K562 (cell line): ENCODE data around the gene RPTOR. TPM values are rescaled to one million over a fixed set of nuclear protein-coding genes. Genes with fewer than 3 reads are reported as not detected.

Source experiments
- ATAC-seq: fragments of 200-7000 bp; cut with Tn5 transposase; 3 replicates; pipeline ENCODE4 v1.9.1; 2020; ENCODE audit warnings: moderate library complexity
- BruUV-seq: library from RNA; stranded (reverse); fragments of 400-500 nt; replicated peaks from 2 replicates; lab custom pipeline; 2021; lab: Mats Ljungman, UMichigan
- CTCF ChIA-PET: fragments of 300-600 bp; formaldehyde crosslinking; extraction: SDS; loops from one replicate; lab custom pipeline; 2021; ENCODE audit warnings: low intra/inter-chr PET ratio; lab: Yijun Ruan, JAX
- POLR2A ChIA-PET: fragments of 300-600, 350-650 bp; sonication (Branson Sonifier 250); formaldehyde crosslinking; extraction: SDS; loops from one replicate; lab custom pipeline; 2021; ENCODE audit warnings: antibody characterized with exemption, inconsistent platforms; lab: Yijun Ruan, JAX
- DNase-seq, 4 experiments: peaks; one replicate each; pipeline versions ENCODE4 v3.0.0 to v3.0.0-alpha.2; 2011 to 2018; ENCODE audit warnings: low spot score in 3 of 4, mixed read lengths in 3 of 4; ENCODE audit errors: extremely low read depth in 1 of 4
- FAIRE-seq: peaks from 2 replicates; lab custom pipeline; 2011; peaks lifted over from hg19 to GRCh38; lab: Jason Lieb, UNC
- H2AFZ ChIP-seq: 2 replicates; pipeline ENCODE4 v1.6.0; 2011; ENCODE audit warnings: low read depth, low read length, control low read depth, inconsistent platforms
- H3K27ac ChIP-seq: fragments of 200-600 bp; 3 replicates; pipeline ENCODE4 v1.8.0; 2011; ENCODE audit warnings: low read depth, mild to moderate bottlenecking, control low read depth, inconsistent platforms, low read length, moderate library complexity, mixed read lengths; ENCODE audit errors: extremely low read depth
- H3K27me3 ChIP-seq, 2 experiments: fragments of 300-600 bp in 1 of 2; 2 replicates in 1 of 2; 3 replicates in 1 of 2; pipeline versions ENCODE4 v1.6.0 to v1.8.0; 2011; ENCODE audit warnings: inconsistent platforms in 2 of 2, low read length in 2 of 2, mild to moderate bottlenecking in 1 of 2, mixed read lengths in 1 of 2, moderate library complexity in 1 of 2; ENCODE audit not compliant: control insufficient read depth in 2 of 2, insufficient read depth in 2 of 2
- H3K36me3 ChIP-seq: fragments of 300-600 bp; 3 replicates; pipeline ENCODE4 v1.8.0; 2011; ENCODE audit warnings: mild to moderate bottlenecking, low read length, inconsistent platforms; ENCODE audit not compliant: control insufficient read depth, insufficient read depth
- H3K4me1 ChIP-seq, 2 experiments: fragments of 200-600 bp in 1 of 2; replicated peaks in 1 of 2; 2 replicates in 1 of 2; 3 replicates in 1 of 2; pipeline versions ENCODE4 v1.5.1 to v1.8.0; 2011; ENCODE audit warnings: inconsistent platforms in 2 of 2, low read length in 2 of 2, mild to moderate bottlenecking in 1 of 2, mixed read lengths in 1 of 2, moderate library complexity in 1 of 2; ENCODE audit not compliant: control insufficient read depth in 2 of 2, insufficient read depth in 2 of 2
- H3K4me2 ChIP-seq: 2 replicates; pipeline ENCODE4 v1.6.1; 2011; ENCODE audit warnings: low read length, control low read depth, inconsistent platforms, mixed read lengths; ENCODE audit not compliant: insufficient read depth
- H3K4me3 ChIP-seq: fragments of 200-600 bp; sonication (generic), shearing (Covaris generic); 2 replicates; pipeline ENCODE4 v1.5.1; 2016; ENCODE audit warnings: control low read depth, inconsistent platforms
- H3K79me2 ChIP-seq: fragments of 200-600 bp; 3 replicates; pipeline ENCODE4 v1.8.0; 2011; ENCODE audit warnings: low read length, inconsistent platforms; ENCODE audit not compliant: control insufficient read depth, insufficient read depth
- H3K9ac ChIP-seq, 2 experiments: 2 replicates each; pipeline versions ENCODE4 v1.6.0 to v1.6.1; 2011; ENCODE audit warnings: low read depth in 2 of 2, low read length in 2 of 2, control low read depth in 1 of 2, inconsistent platforms in 1 of 2, mild to moderate bottlenecking in 1 of 2, mixed read lengths in 1 of 2; ENCODE audit not compliant: insufficient read depth in 1 of 2
- H3K9me1 ChIP-seq: one replicate; pipeline ENCODE4 v1.6.0; 2011; ENCODE audit warnings: inconsistent platforms, mild to moderate bottlenecking, low read length, moderate library complexity; ENCODE audit not compliant: control insufficient read depth, insufficient read depth
- H3K9me3 ChIP-seq: replicated peaks from 2 replicates; pipeline ENCODE4 v1.5.1; 2011; ENCODE audit warnings: low read depth, low read length, inconsistent platforms; ENCODE audit not compliant: control insufficient read depth, insufficient read depth
- H4K20me1 ChIP-seq: replicated peaks from 2 replicates; pipeline ENCODE4 v1.6.1; 2011; ENCODE audit warnings: low read length, inconsistent platforms, mixed read lengths; ENCODE audit not compliant: control insufficient read depth, insufficient read depth
- CBFB ChIP-seq: sonication (generic); formaldehyde crosslinking; IDR thresholded peaks from 2 replicates; pipeline ENCODE4 v1.4.0; 2020; ENCODE audit warnings: mild to moderate bottlenecking, missing genetic modification reagents
- ESRRA ChIP-seq: fragments of 450-650 bp; IDR thresholded peaks from 2 replicates; pipeline ENCODE4 v1.6.1; 2014; ENCODE audit warnings: low read depth, mild to moderate bottlenecking, moderate library complexity, borderline replicate concordance
- FUS ChIP-seq: fragments of 200-400 bp; formaldehyde crosslinking; optimal IDR thresholded peaks from 2 replicates; pipeline ENCODE3; 2017; ENCODE audit warnings: low read depth, low read length
- HNRNPL ChIP-seq: fragments of 200-400 bp; formaldehyde crosslinking; IDR thresholded peaks from 2 replicates; pipeline ENCODE4 v1.6.1; 2017; ENCODE audit warnings: low read depth, mild to moderate bottlenecking, low read length
- POLR2H ChIP-seq: IDR thresholded peaks from 2 replicates; pipeline ENCODE4 v1.6.1; 2016; ENCODE audit warnings: missing genetic modification characterization, low read depth, mild to moderate bottlenecking, control low read depth, missing compliant biosample characterization, moderate library complexity
- SAFB2 ChIP-seq: fragments of 200-400 bp; formaldehyde crosslinking; IDR thresholded peaks from 2 replicates; pipeline ENCODE4 v1.6.1; 2018; ENCODE audit warnings: borderline replicate concordance, low read length, low read depth, moderate library complexity; ENCODE audit not compliant: severe bottlenecking
- SRSF3 ChIP-seq: fragments of 200-400 bp; formaldehyde crosslinking; IDR thresholded peaks from 2 replicates; pipeline ENCODE4 v1.6.1; 2016; ENCODE audit warnings: mild to moderate bottlenecking, low read length, moderate library complexity; ENCODE audit not compliant: insufficient read depth
- WGBS: fragments of 100-300 bp; shearing (Covaris generic); methylation state at CpG from one replicate; pipeline ENCODE4 v1.1.6; 2016; ENCODE audit warnings: low coverage, mixed read lengths; ENCODE audit not compliant: insufficient coverage; ENCODE audit errors: missing lambda C conversion rate; 5-methylcytosine and 5-hydroxymethylcytosine counted together
- in situ Hi-C: fragments of 300-500 bp; cut with MboI; formaldehyde crosslinking; loops from 4 replicates; pipeline ENCODE4 v1.15.0; 2018; ENCODE audit warnings: inconsistent platforms, mixed read lengths
- intact Hi-C: fragments of 100-400 bp; cut with micrococcal nuclease; formaldehyde crosslinking; loops from 2 replicates; pipeline ENCODE4 v1.14.2; 2022
- polyA plus RNA-seq, 8 experiments: library from polyadenylated mRNA; depleted of rRNA in 4 of 8; stranded (reverse) in 5 of 8; unstranded in 3 of 8; fragments of >200 nt; fragmentation: Nextera tagmentation in 2 of 8; fragmentation: Illumina TruSeq in 1 of 8; extraction: Ambion mirVana in 2 of 8; extraction: Trizol in 1 of 8; gene quantifications; 2 replicates each; pipeline versions ENCODE4 v1.2.1 to v1.2.3, GENCODE V29; 2011 to 2014; ENCODE audit warnings: inconsistent platforms in 1 of 8, missing spikeins in 1 of 8
- total RNA-seq, 7 experiments: library from RNA; depleted of rRNA in 6 of 7; stranded (reverse); fragments of >200 nt in 6 of 7; fragmentation: Illumina TruSeq in 2 of 7; extraction: Trizol in 2 of 7; gene quantifications; 2 replicates each; pipeline versions ENCODE4 v1.2.1 to v1.2.3, GENCODE V29; 2011 to 2021; ENCODE audit warnings: low replicate concordance in 1 of 7
- TF ChIP-seq, protein P1 (sequence below): sonication (generic); formaldehyde crosslinking; IDR thresholded peaks from 2 replicates; pipeline ENCODE4 v1.8.1; 2023; ENCODE audit warnings: mild to moderate bottlenecking, missing genetic modification reagents

RPTOR gene
- total and polyA plus RNA-seq, 9 of the 15 experiments (the other 6 are each of a cell fraction or from before 2014, with no cell fraction given) = 0.24 to 54.1 (median 10.2) TPM

DNA sequence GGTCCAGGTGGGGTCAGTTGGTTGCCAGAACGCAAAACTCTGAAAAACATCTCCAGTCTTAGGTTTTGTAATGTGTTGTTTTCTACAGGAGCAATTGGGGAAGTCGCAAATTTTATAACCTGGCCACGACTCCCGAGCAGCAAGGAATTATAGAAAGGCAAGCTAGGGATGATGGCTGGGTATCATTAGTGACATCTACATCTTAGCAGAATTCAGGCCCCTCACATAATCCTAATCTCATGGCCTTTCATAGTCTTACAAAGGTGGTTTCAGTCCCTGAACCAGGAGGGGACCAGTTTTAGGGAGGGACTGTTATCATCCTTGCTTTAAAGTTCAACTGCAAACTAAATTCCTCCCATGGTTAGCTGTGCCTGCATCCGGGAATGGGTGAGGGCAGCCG lies 117.9 kb downstream of the RPTOR start:
- TF ChIP-seq CBFB (CRISPR knock-in tag) = no peak
- no peak for TF ChIP-seq ESRRA
- TF ChIP-seq SAFB2 = no peak
- TF ChIP-seq SRSF3 = no peak
- no peak for TF ChIP-seq POLR2H (tag)
- no peak for TF ChIP-seq FUS
- Histone ChIP-seq H3K4me1 (peaks cover 20 to 23% of the 10 kb centered on the region in 2 experiments), H4K20me1 (peaks cover 9% of the 10 kb centered on the region), H2AFZ (no peak overlapping the region), H3K9me1 (peaks cover 4% of the 10 kb centered on the region), H3K27me3 (no peaks in the 10 kb centered on the region), H3K79me2 (peaks cover 63% of the 10 kb centered on the region), H3K4me3 (no peak overlapping the region), H3K27ac (no peak overlapping the region), H3K9me3 (no peaks in the 10 kb centered on the region), H3K4me2 (no peak overlapping the region), H3K9ac (no peak overlapping the region), H3K36me3 (0 out of 3 replicates have a peak, but pooled peaks cover 7% of the 10 kb centered on the region)
- CTCF ChIA-PET = no interaction called here
- WGBS = 85% methylated on average over 6 of the region's 6 CpGs
- POLR2A ChIA-PET = no interaction called here
- no TSS peak for BruUV-seq
- intact Hi-C loops = no loop called here
- no peak for FAIRE-seq
- no peak for ATAC-seq
- no peak for DNase-seq
- in situ Hi-C loops = no loop called here

DNA sequence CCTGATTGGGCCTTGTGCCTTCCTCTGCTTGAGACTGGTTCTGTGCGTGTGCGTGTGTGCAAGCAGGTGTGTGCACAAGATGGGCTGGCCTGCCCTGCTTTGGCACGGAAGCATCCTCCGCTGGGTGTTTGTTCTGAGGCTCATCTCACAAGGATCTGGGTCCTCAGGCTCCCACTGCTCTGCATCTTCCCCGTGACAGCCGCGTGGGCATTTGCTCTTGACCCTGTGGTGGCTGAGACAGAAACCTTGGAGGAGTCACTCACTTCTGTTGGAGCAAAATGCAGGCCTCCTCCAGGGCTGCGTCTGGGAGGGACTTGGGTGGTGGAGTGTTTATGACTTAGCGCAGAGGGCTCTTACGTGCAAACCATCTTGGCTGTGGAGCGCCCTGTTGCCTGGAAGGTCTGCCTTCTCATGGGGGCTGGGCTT lies 119.2 kb downstream of the RPTOR start:
- BruUV-seq = no TSS peak
- ChIA-PET CTCF (no interaction called here), POLR2A (interaction anchor here (0.7 kb wide), 2 partner anchors 14 to 275 kb away, joined by 4 to 5 read pairs; no protein-coding TSS in a partner anchor)

More for the DNA sequence above, 119.2 kb downstream of the RPTOR start:
- WGBS = 57% methylated on average over 11 of the region's 11 CpGs
- TF ChIP-seq, protein P1, sequence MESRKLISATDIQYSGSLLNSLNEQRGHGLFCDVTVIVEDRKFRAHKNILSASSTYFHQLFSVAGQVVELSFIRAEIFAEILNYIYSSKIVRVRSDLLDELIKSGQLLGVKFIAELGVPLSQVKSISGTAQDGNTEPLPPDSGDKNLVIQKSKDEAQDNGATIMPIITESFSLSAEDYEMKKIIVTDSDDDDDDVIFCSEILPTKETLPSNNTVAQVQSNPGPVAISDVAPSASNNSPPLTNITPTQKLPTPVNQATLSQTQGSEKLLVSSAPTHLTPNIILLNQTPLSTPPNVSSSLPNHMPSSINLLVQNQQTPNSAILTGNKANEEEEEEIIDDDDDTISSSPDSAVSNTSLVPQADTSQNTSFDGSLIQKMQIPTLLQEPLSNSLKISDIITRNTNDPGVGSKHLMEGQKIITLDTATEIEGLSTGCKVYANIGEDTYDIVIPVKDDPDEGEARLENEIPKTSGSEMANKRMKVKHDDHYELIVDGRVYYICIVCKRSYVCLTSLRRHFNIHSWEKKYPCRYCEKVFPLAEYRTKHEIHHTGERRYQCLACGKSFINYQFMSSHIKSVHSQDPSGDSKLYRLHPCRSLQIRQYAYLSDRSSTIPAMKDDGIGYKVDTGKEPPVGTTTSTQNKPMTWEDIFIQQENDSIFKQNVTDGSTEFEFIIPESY (CRISPR knock-in tag) = peak; percentile 53
- no peak for TF ChIP-seq HNRNPL
- no peak overlapping the region for H3K4me3 ChIP-seq
- H4K20me1 ChIP-seq = peaks cover 9% of the 10 kb centered on the region
- H3K36me3 ChIP-seq = 0 out of 3 replicates have a peak, but pooled peaks cover 7% of the 10 kb centered on the region
- H3K9me1 ChIP-seq = peaks cover 4% of the 10 kb centered on the region
- FAIRE-seq (peak; percentile 15), ATAC-seq (peak; percentile 72), DNase-seq (peak in 2 of 4 experiments; percentile 25 to 32)
- H3K9me3 ChIP-seq = no peaks in the 10 kb centered on the region
- H3K9ac ChIP-seq = peak overlapping the region in 1 of 2 experiments; percentile 14; a peak in 2 of 4 replicates
- intact Hi-C loops (no loop called here), in situ Hi-C loops (no loop called here)
- H3K27ac ChIP-seq = no peak overlapping the region
- H3K4me2 ChIP-seq = no peak overlapping the region; the same call in 1 of the 2 replicates
- peaks cover 21 to 23% of the 10 kb centered on the region in 2 experiments for H3K4me1 ChIP-seq
- H3K79me2 ChIP-seq = peaks cover 53% of the 10 kb centered on the region
- no peak overlapping the region for H2AFZ ChIP-seq
- H3K27me3 ChIP-seq = no peaks in the 10 kb centered on the region
